ENCODE measurements around the gene TTBK1. TPM values are rescaled to one million over a fixed set of nuclear protein-coding genes. Genes with fewer than 3 reads are reported as not detected.

The TTBK1 gene
- total RNA-seq, 2 experiments from 2014 or later, result 0.12 to 0.14 TPM

DNA sequence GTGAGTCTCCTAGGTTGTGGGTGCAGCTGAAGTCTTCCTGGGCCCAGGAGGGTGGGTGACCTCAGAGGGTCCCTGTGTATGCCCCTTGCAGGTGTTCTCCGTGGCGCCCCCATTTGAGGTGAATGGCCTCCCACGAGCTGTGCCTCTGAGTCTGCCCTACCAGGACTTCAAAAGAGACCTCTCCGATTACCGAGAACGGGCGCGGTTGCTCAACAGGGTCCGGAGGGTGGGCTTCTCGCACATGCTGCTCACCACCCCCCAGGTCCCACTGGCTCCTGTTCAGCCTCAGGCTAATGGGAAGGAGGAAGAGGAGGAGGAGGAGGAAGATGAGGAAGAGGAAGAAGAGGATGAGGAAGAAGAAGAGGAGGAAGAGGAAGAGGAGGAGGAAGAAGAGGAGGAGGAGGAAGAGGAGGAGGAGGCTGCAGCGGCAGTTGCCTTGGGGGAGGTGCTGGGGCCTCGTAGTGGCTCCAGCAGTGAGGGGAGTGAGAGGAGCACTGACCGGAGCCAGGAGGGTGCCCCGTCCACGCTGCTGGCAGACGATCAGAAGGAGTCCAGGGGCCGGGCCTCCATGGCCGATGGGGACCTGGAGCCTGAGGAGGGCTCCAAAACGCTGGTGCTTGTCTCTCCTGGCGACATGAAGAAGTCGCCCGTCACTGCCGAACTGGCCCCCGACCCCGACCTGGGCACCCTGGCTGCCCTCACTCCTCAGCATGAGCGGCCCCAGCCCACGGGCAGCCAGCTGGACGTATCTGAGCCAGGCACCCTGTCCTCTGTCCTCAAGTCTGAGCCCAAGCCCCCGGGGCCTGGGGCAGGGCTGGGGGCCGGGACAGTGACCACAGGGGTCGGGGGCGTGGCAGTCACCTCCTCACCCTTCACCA lies 39.6 kb downstream of the TTBK1 start:
- Mint-ChIP-seq H3K27me3 (peaks cover 39% of the 10 kb centered on the region), H3K36me3 (no peaks in the 10 kb centered on the region), H3K27ac (no peak overlapping the region), H3K9me3 (no peaks in the 10 kb centered on the region), H3K4me1 (no peaks in the 10 kb centered on the region), H3K4me3 (no peak overlapping the region)
- DNase-seq, result no peak

DNA sequence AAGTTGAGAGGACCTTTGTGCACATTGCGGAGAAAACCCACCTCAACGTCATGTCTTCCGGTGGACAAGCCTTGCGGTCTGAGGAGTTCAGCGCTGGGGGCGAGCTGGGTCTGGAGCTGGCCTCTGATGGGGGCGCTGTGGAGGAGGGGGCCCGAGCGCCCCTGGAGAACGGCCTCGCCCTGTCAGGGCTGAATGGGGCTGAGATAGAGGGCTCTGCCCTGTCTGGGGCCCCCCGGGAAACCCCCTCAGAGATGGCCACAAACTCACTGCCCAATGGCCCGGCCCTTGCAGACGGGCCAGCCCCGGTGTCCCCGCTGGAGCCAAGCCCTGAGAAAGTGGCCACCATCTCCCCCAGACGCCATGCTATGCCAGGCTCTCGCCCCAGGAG lies 40.2 kb downstream of the TTBK1 start:
- Mint-ChIP-seq H3K27ac (no peak overlapping the region), H3K4me1 (no peaks in the 10 kb centered on the region), H3K4me3 (no peak overlapping the region), H3K27me3 (peaks cover 36% of the 10 kb centered on the region), H3K9me3 (no peaks in the 10 kb centered on the region), H3K36me3 (no peaks in the 10 kb centered on the region)
- no peak for DNase-seq

DNA sequence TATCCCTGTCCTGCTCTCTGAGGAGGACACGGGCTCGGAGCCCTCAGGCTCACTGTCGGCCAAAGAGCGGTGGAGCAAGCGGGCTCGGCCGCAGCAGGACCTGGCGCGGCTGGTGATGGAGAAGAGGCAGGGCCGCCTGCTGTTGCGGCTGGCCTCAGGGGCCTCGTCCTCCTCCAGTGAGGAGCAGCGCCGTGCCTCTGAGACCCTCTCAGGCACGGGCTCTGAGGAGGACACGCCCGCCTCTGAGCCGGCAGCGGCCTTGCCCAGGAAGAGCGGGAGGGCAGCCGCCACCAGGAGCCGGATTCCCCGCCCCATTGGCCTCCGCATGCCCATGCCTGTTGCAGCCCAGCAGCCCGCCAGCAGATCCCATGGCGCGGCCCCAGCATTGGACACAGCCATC lies 40.6 kb downstream of the TTBK1 start:
- H3K27me3 Mint-ChIP-seq, result peaks cover 33% of the 10 kb centered on the region
- no peaks in the 10 kb centered on the region for H3K36me3 Mint-ChIP-seq
- H3K9me3 Mint-ChIP-seq, result no peaks in the 10 kb centered on the region
- no peak for DNase-seq
- no peaks in the 10 kb centered on the region for H3K4me1 Mint-ChIP-seq
- H3K4me3 Mint-ChIP-seq, result no peak overlapping the region
- H3K27ac Mint-ChIP-seq, result no peak overlapping the region

DNA sequence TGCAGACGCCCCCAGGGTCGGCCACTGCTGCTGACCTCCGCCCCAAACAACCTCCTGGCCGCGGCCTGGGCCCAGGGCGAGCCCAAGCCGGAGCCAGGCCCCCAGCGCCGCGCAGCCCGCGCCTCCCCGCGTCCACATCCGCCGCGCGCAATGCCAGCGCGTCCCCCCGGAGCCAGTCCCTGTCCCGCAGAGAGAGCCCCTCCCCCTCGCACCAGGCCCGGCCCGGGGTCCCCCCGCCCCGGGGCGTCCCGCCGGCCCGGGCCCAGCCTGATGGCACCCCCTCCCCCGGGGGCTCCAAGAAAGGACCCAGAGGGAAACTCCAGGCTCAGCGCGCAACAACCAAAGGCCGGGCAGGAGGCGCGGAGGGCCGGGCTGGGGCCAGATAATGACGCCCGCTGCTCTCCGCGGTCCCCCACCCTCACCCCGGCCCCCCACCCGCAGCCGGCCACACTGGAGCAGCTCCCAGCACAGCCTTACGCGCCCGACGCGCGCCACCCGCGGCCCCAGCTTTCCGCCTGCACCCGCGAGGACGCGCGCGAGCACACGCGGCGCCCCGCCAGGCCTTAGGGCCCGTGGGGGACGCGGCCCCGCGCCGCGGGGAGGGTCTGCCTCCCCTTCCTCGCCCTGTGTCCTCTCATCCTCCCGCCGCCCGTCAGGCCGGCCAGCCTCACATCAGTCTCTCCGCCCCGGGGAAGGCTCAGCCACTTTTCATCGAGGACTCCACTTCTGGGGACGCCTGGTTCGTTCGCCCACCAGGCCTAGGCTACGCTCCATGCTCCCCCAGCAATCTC lies 41.9 kb downstream of the TTBK1 start:
- Mint-ChIP-seq H3K4me3 (no peak overlapping the region), H3K9me3 (no peaks in the 10 kb centered on the region), H3K27ac (no peak overlapping the region), H3K27me3 (peaks cover 33% of the 10 kb centered on the region), H3K36me3 (no peaks in the 10 kb centered on the region), H3K4me1 (no peaks in the 10 kb centered on the region)
- DNase-seq, result no peak

DNA sequence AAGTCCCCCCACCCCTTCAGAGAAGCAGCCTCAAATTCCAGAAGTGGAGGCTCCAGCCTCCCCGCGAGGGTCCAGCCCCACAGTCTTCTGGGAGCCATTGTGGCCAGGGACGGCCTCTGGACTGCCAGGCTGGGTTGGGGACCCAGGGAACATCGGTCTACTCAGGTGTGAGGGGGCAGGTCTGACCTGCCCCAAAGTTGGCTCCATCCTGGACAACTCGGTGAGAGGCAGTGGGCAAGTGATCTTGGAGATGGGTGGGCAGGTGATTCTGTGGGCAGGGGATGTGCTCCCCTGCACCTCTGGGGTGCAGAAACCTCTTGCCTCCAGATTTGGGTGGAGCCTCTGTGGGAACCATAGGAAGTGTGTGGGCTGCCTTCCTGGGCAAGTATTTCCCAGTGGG lies 42.6 kb downstream of the TTBK1 start:
- no peak overlapping the region for H3K4me3 Mint-ChIP-seq
- H3K27me3 Mint-ChIP-seq, result peaks cover 30% of the 10 kb centered on the region
- no peaks in the 10 kb centered on the region for H3K9me3 Mint-ChIP-seq
- H3K27ac Mint-ChIP-seq, result no peak overlapping the region
- no peak for DNase-seq
- no peaks in the 10 kb centered on the region for H3K36me3 Mint-ChIP-seq
- no peaks in the 10 kb centered on the region for H3K4me1 Mint-ChIP-seq

DNA sequence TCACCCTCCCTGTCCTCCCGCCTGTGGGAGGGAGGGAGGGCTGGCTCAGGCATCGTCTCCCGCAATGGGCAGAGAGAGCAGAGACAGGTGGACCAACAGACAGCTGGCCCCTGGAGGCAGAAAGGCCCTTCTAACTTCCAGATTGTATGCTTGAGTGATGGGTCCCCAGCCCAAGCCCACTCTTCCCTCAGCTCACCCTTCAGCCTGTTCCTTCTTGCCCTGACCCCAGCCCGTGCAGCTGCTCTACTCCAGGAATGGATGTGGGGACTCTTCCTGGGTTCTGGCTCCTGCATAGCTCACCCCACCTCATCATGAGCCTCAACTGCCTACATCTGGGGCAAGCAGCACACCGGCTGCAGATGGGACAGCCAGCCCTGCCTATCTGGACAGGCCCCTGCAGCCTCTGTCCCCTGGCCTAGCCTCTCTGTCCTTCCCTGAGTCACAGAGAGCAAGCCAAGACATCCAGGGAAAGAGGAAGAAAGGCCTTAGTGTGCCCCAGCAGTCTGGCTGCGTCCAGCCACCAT lies 43.2 kb downstream of the TTBK1 start:
- no peak for DNase-seq

DNA sequence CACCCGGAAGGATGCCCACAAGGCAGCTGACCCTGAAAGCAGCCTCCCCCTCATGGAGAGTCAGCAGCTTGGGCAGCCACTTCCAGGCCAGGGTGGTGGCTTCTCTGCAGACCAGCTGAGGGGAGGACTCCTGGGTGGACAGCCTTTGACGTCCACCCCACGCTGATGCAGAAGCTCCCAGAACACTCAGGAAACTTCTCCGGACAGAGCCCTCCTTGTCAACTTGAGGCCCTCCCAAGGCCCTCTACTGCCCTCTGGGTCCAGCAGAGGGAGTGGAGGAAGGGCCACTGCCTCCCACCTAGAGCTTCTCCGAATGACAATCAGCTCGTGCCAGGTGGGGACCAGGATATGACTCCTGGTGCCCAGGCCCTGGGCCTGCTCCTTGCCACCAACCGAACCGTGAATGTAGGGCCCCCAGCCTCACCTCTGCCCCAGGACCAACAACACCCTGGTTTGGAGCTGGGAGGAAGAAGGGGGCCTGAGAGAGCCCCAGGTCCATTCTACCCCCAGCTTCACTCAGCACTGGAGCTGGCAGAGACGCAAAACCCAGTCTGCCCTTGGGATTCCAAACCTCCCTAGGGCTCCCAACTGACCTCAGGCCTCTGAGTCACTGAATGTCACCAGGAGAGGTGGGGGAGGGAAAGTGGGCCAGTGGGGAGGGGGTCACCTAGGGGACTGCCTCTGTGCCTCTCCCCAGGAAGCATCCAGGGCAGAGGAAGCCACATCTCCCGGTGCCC lies 43.9 kb downstream of the TTBK1 start:
- no peaks in the 10 kb centered on the region for H3K36me3 Mint-ChIP-seq
- no peaks in the 10 kb centered on the region for H3K4me1 Mint-ChIP-seq
- no peak overlapping the region for H3K27ac Mint-ChIP-seq
- DNase-seq, result no peak
- H3K4me3 Mint-ChIP-seq, result no peak overlapping the region
- peaks cover 29% of the 10 kb centered on the region for H3K27me3 Mint-ChIP-seq
- no peaks in the 10 kb centered on the region for H3K9me3 Mint-ChIP-seq

More for the DNA sequence above, 43.2 kb downstream of the TTBK1 start:
- Mint-ChIP-seq H3K4me1 (no peaks in the 10 kb centered on the region), H3K9me3 (no peaks in the 10 kb centered on the region), H3K4me3 (no peak overlapping the region), H3K27me3 (peaks cover 30% of the 10 kb centered on the region), H3K27ac (no peak overlapping the region), H3K36me3 (no peaks in the 10 kb centered on the region)

DNA sequence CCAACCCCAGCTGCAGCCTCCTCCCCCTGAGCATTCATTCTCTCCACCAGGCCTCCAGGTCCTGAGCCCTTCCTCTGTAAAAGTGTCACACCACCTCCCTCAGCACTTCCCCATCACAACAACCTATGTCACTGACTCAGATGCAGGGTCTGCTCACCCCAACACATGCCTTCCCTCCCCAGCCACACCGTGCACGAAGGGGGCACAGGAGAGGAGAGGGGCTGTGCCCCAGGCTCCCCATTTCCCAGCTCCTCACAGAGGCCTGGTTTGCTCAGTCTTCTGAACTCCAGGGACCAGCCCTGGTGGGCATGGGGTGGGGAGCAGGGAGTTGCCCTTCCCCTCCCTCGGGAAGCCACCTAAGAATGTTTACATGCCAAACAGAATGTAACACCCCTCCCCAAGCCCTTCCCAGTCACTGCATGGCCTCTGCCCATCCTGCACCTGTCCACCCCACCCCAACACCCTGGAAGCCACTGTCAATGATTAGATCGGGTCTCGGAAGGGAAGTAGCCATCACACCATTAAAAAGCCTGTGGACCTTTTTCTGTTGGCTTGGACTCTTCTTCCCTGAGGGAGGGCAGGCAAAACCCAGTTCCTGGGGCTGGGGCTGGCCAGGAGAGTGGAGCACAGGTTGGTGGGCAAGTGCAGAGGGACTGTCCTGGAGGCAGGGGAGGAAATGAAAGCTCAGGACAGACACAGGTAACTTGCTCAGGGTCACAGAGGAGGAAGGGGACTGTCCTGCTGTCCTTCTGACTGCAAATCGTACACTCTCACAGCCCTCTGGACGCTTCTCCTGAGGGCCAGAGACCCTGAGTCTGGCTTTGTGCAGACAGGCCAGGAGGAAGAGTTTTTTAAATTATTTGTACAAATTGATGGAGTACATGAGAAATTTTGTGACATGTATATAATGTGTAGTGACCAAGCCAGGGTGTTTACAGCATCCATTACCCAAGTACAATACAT lies 44.7 kb downstream of the TTBK1 start:
- H3K9me3 Mint-ChIP-seq, result no peaks in the 10 kb centered on the region
- H3K27ac Mint-ChIP-seq, result no peak overlapping the region
- H3K4me1 Mint-ChIP-seq, result no peaks in the 10 kb centered on the region
- H3K4me3 Mint-ChIP-seq, result no peak overlapping the region
- H3K36me3 Mint-ChIP-seq, result no peaks in the 10 kb centered on the region
- H3K27me3 Mint-ChIP-seq, result peaks cover 22% of the 10 kb centered on the region
- DNase-seq, result no peak

DNA sequence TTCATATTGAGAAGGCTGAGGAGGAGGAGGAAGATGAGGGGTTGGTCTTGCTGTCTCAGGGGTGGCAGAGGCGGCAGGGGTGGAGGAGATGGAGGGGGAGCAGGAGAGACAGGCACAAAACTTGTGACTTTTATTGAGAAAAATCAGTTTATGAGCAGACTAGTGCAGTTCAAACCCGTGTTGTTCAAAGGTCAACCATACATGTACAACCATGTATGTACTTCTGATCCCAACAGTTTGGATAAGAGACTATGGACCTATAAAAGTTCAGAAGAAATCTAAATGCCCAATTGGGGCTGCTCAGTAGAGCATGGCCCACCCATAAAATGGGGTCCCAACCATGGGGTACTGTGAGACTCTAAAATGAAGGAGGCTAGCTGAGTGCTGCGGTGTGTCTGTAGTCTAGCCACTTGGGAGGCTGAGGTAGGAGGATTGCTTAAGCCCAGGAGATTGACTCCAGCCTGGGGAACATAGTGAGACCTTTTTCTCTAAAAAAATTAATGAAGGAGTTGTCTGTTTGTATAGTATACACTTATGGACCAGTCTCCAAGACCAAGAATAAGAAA lies 47.1 kb downstream of the TTBK1 start:
- no peak overlapping the region for H3K27ac Mint-ChIP-seq
- H3K27me3 Mint-ChIP-seq, result peaks cover 16% of the 10 kb centered on the region
- no peak overlapping the region for H3K4me3 Mint-ChIP-seq
- H3K36me3 Mint-ChIP-seq, result no peaks in the 10 kb centered on the region
- no peaks in the 10 kb centered on the region for H3K9me3 Mint-ChIP-seq
- H3K4me1 Mint-ChIP-seq, result no peaks in the 10 kb centered on the region
- DNase-seq, result no peak

DNA sequence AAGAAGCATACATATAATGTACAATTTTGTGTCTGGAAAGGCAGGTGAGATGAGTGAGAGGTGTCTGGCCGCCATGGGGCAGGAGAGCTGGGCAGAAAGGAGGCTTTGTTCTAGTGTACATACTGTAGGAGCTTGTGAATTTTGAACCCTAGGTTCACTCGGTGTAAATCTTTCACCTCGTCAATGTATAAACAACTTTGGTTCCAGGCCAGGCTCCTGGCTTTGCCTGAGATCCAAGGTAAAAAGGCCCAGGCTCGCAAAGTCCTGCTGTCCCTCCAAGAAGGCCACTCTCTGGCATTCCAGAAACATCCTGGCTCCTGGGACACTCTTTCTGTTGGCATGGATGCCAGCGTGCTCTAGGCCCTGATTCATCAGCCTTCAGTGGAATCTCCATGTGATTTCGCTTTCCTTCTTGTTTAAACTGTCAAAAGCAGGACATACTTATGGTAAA lies 47.6 kb downstream of the TTBK1 start:
- DNase-seq, result no peak
- Mint-ChIP-seq H3K27me3 (peaks cover 11% of the 10 kb centered on the region), H3K9me3 (no peaks in the 10 kb centered on the region), H3K4me1 (no peaks in the 10 kb centered on the region), H3K36me3 (no peaks in the 10 kb centered on the region), H3K4me3 (no peak overlapping the region), H3K27ac (no peak overlapping the region)

DNA sequence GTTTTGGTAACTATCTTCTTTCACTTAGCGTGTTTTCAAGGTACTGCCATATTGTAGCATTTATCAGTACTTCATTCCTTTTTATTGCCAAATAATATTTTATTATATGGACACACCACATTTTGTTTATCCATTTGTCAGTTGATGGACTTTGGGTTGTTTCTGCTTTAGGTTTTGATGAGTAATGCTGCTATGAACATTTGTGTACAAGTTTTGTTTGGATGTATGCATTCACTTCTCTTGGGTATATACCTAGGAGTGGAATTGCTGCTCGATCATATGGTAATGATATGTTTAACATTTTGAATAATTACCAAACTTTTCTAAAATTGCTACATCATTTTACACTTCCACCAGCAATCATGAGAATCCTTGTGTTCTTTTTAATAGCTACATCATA lies 48.4 kb downstream of the TTBK1 start:
- Mint-ChIP-seq H3K4me3 (no peak overlapping the region), H3K9me3 (no peaks in the 10 kb centered on the region), H3K4me1 (no peaks in the 10 kb centered on the region), H3K27ac (no peak overlapping the region), H3K27me3 (peaks cover 5% of the 10 kb centered on the region), H3K36me3 (no peaks in the 10 kb centered on the region)
- no peak for DNase-seq

DNA sequence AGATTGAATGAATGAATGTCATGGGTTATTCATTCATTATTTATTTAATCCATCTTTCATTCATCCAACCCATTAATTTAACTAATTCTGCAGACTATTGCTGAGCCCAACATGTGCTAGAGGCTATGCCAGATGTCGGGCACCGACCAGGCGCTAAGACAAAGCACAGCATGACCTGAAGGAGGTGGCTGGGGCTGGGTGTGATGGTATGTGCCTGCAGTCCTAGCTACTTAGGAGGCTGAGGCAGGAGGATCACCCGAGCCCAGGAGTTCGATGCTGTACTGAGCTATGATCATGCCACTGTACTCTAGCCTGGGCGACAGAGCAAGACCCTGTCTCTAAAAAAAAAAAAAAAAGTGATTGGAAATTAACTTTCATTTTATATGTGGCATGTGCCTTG lies 49.1 kb downstream of the TTBK1 start:
- H3K4me1 Mint-ChIP-seq, result no peaks in the 10 kb centered on the region
- H3K4me3 Mint-ChIP-seq, result no peak overlapping the region
- DNase-seq, result no peak
- H3K27ac Mint-ChIP-seq, result no peak overlapping the region
- no peaks in the 10 kb centered on the region for H3K9me3 Mint-ChIP-seq
- H3K36me3 Mint-ChIP-seq, result no peaks in the 10 kb centered on the region
- no peaks in the 10 kb centered on the region for H3K27me3 Mint-ChIP-seq

DNA sequence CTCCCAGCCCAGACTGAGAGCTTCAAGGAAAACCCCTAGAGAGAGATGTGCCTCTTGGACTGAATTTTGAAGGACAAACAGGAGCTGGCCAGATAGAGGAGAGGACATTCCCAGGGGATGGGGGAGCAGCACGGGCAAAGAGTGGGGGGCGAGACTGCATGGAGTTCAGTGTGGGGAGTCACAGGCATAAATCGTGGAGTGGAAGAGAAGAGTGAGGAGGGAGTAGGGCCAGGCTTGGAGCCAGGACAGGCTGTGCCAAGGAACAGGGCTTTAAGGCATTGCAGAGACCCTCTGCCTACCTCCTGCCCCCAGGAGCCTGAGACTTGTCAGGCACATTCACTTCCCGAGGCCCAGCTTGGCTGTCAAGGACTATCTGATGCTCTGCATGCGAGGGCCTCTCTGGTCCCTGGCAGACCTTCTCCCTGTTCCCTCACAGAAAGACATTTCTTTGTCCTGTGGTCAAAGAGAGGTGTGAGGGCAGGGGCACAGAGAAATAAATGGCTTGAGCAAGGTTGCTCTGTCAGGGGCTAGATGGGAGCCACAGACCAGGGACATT lies 49.6 kb downstream of the TTBK1 start:
- H3K4me3 Mint-ChIP-seq, result no peak overlapping the region
- no peaks in the 10 kb centered on the region for H3K36me3 Mint-ChIP-seq
- DNase-seq, result no peak
- no peak overlapping the region for H3K27ac Mint-ChIP-seq
- no peaks in the 10 kb centered on the region for H3K27me3 Mint-ChIP-seq
- no peaks in the 10 kb centered on the region for H3K9me3 Mint-ChIP-seq
- H3K4me1 Mint-ChIP-seq, result no peaks in the 10 kb centered on the region

Measured in activated naive CD8-positive, alpha-beta T cell treated with anti-CD3 and anti-CD28 coated beads for 36 hours (primary cell).